NCI-H2171 (cell line): ENCODE results near the gene CABCOCO1.
"Not testable (repeated sequence)": the region's sequence is repeated elsewhere in the genome, so short reads cannot be mapped to it uniquely, and the experiment has no call there.

Source experiments
- DNase-seq: peaks from one replicate; lab custom pipeline; 2025; lab: John Stamatoyannopoulos, UW

The CABCOCO1 gene

GRCh38 chr10:61643316-61643751 is 19.4 kb upstream of the CABCOCO1 start:
- no peak for DNase-seq

GRCh38 chr10:61653699-61654098 is 9.0 kb upstream of the CABCOCO1 start:
- no peak for DNase-seq

- no peak for DNase-seq
Measured at GRCh38 chr10:61655335-61655851, 7.3 kb upstream of the CABCOCO1 start.

GRCh38 chr10:61663466-61663865 is 737 bp downstream of the CABCOCO1 start:
- DNase-seq = no peak

GRCh38 chr10:61664985-61665384 is 2.3 kb downstream of the CABCOCO1 start:
- DNase-seq = no peak

- DNase-seq = no peak
Measured at GRCh38 chr10:61669161-61669725, 6.5 kb downstream of the CABCOCO1 start.

GRCh38 chr10:61669849-61670248 is 7.1 kb downstream of the CABCOCO1 start:
- DNase-seq = no peak

GRCh38 chr10:61673360-61673759 is 10.6 kb downstream of the CABCOCO1 start:
- no peak for DNase-seq

GRCh38 chr10:61682323-61682722 is 19.6 kb downstream of the CABCOCO1 start:
- no peak for DNase-seq

GRCh38 chr10:61683319-61683718 is 20.6 kb downstream of the CABCOCO1 start:
- DNase-seq = no peak

GRCh38 chr10:61684894-61685507 is 22.3 kb downstream of the CABCOCO1 start:
- DNase-seq = no peak

GRCh38 chr10:61688551-61689308 is 26.0 kb downstream of the CABCOCO1 start:
- no peak for DNase-seq

GRCh38 chr10:61691667-61692066 is 28.9 kb downstream of the CABCOCO1 start:
- not testable (repeated sequence) for DNase-seq

GRCh38 chr10:61692447-61693010 is 29.8 kb downstream of the CABCOCO1 start:
- DNase-seq = no peak

GRCh38 chr10:61698968-61699655 is 36.4 kb downstream of the CABCOCO1 start:
- DNase-seq = no peak

- no peak for DNase-seq
Measured at GRCh38 chr10:61701055-61701705, 38.5 kb downstream of the CABCOCO1 start.

GRCh38 chr10:61701706-61702105 is 39.0 kb downstream of the CABCOCO1 start:
- DNase-seq = no peak

GRCh38 chr10:61702584-61702983 is 39.9 kb downstream of the CABCOCO1 start:
- DNase-seq = no peak

GRCh38 chr10:61705022-61705613 is 42.4 kb downstream of the CABCOCO1 start:
- DNase-seq = no peak

GRCh38 chr10:61708846-61709245 is 46.1 kb downstream of the CABCOCO1 start:
- DNase-seq = no peak

- DNase-seq = not testable (repeated sequence)
Measured at GRCh38 chr10:61712105-61712504, 49.4 kb downstream of the CABCOCO1 start.
